ENCODE data around the gene LAMTOR2. TPM values are rescaled to one million over a fixed set of nuclear protein-coding genes. Genes with fewer than 3 reads are reported as not detected.
"Not testable (repeated sequence)": the region's sequence is repeated elsewhere in the genome, so short reads cannot be mapped to it uniquely, and the experiment has no call there.

LAMTOR2 gene
- total RNA-seq, 1 donor from 2014 or later, result 72.5 TPM

GRCh38 chr1:156025876-156026275 lies 28.7 kb upstream of the LAMTOR2 start:
- no peaks in the 10 kb centered on the region for H3K36me3 Mint-ChIP-seq (ENCODE audit: low read depth)
- no peak overlapping the region for H3K27ac Mint-ChIP-seq
- no peaks in the 10 kb centered on the region for H3K9me3 Mint-ChIP-seq
- peaks cover 8% of the 10 kb centered on the region for H3K4me1 Mint-ChIP-seq (ENCODE audit: low read depth)
- peak; percentile 28 for DNase-seq (ENCODE audit: low spot score)
- H3K27me3 Mint-ChIP-seq (ENCODE audit: low read depth), result peaks cover 7% of the 10 kb centered on the region
- intact Hi-C loops (cut with micrococcal nuclease), result loop anchor here (1.0 kb wide), 1 partner anchor 40 kb away; no protein-coding TSS in a partner anchor
- H3K4me3 Mint-ChIP-seq (ENCODE audit: low read depth), result no peak overlapping the region

GRCh38 chr1:156026588-156026987 lies 28.0 kb upstream of the LAMTOR2 start:
- Mint-ChIP-seq H3K36me3 (ENCODE audit: low read depth) (no peaks in the 10 kb centered on the region), H3K4me1 (ENCODE audit: low read depth) (peaks cover 4% of the 10 kb centered on the region), H3K27ac (no peak overlapping the region), H3K27me3 (ENCODE audit: low read depth) (peaks cover 7% of the 10 kb centered on the region), H3K4me3 (ENCODE audit: low read depth) (no peak overlapping the region), H3K9me3 (no peaks in the 10 kb centered on the region)
- DNase-seq (ENCODE audit: low spot score), result no peak
- intact Hi-C loops (cut with micrococcal nuclease), result loop anchor here (1.0 kb wide), 1 partner anchor 40 kb away; no protein-coding TSS in a partner anchor

- DNase-seq (ENCODE audit: low spot score), result no peak
- no peak overlapping the region for H3K27ac Mint-ChIP-seq
- intact Hi-C loops (cut with micrococcal nuclease), result no loop called here
- peaks cover 4% of the 10 kb centered on the region for H3K4me1 Mint-ChIP-seq (ENCODE audit: low read depth)
- no peak overlapping the region for H3K4me3 Mint-ChIP-seq (ENCODE audit: low read depth)
- H3K27me3 Mint-ChIP-seq (ENCODE audit: low read depth), result no peaks in the 10 kb centered on the region
- H3K36me3 Mint-ChIP-seq (ENCODE audit: low read depth), result peaks cover 14% of the 10 kb centered on the region
- H3K9me3 Mint-ChIP-seq, result no peaks in the 10 kb centered on the region
Measured at GRCh38 chr1:156033011-156033410, 21.6 kb upstream of the LAMTOR2 start.

GRCh38 chr1:156034991-156035390 lies 19.6 kb upstream of the LAMTOR2 start:
- H3K9me3 Mint-ChIP-seq; H3K27ac Mint-ChIP-seq; H3K27me3 Mint-ChIP-seq (ENCODE audit: low read depth); H3K4me1 Mint-ChIP-seq (ENCODE audit: low read depth); H3K4me3 Mint-ChIP-seq (ENCODE audit: low read depth); intact Hi-C loops (cut with micrococcal nuclease); DNase-seq (ENCODE audit: low spot score): not testable (repeated sequence)
- peaks cover 17% of the 10 kb centered on the region for H3K36me3 Mint-ChIP-seq (ENCODE audit: low read depth)

GRCh38 chr1:156042828-156043227 lies 11.8 kb upstream of the LAMTOR2 start:
- no peaks in the 10 kb centered on the region for H3K27me3 Mint-ChIP-seq (ENCODE audit: low read depth)
- intact Hi-C loops (cut with micrococcal nuclease), result no loop called here
- no peak overlapping the region for H3K4me3 Mint-ChIP-seq (ENCODE audit: low read depth)
- no peaks in the 10 kb centered on the region for H3K9me3 Mint-ChIP-seq
- no peak for DNase-seq (ENCODE audit: low spot score)
- no peak overlapping the region for H3K27ac Mint-ChIP-seq
- H3K36me3 Mint-ChIP-seq (ENCODE audit: low read depth), result peaks cover 45% of the 10 kb centered on the region
- peaks cover 19% of the 10 kb centered on the region for H3K4me1 Mint-ChIP-seq (ENCODE audit: low read depth)

- Mint-ChIP-seq H3K27ac (peak overlapping the region; percentile 23), H3K9me3 (no peaks in the 10 kb centered on the region), H3K4me1 (ENCODE audit: low read depth) (peaks cover 19% of the 10 kb centered on the region), H3K36me3 (ENCODE audit: low read depth) (peaks cover 63% of the 10 kb centered on the region), H3K4me3 (ENCODE audit: low read depth) (no peak overlapping the region), H3K27me3 (ENCODE audit: low read depth) (no peaks in the 10 kb centered on the region)
- peak; percentile 14 for DNase-seq (ENCODE audit: low spot score)
- intact Hi-C loops (cut with micrococcal nuclease), result no loop called here
Measured at GRCh38 chr1:156045076-156045475, 9.5 kb upstream of the LAMTOR2 start.

- Mint-ChIP-seq H3K4me1 (ENCODE audit: low read depth) (peaks cover 24% of the 10 kb centered on the region), H3K4me3 (ENCODE audit: low read depth) (no peak overlapping the region), H3K9me3 (no peaks in the 10 kb centered on the region), H3K27ac (no peak overlapping the region), H3K27me3 (ENCODE audit: low read depth) (no peaks in the 10 kb centered on the region), H3K36me3 (ENCODE audit: low read depth) (peaks cover 45% of the 10 kb centered on the region)
- DNase-seq (ENCODE audit: low spot score), result no peak
- intact Hi-C loops (cut with micrococcal nuclease), result no loop called here
Measured at GRCh38 chr1:156048663-156049258, 5.8 kb upstream of the LAMTOR2 start.

- DNase-seq (ENCODE audit: low spot score), result no peak
- peaks cover 17% of the 10 kb centered on the region for H3K4me1 Mint-ChIP-seq (ENCODE audit: low read depth)
- no peaks in the 10 kb centered on the region for H3K27me3 Mint-ChIP-seq (ENCODE audit: low read depth)
- no peak overlapping the region for H3K4me3 Mint-ChIP-seq (ENCODE audit: low read depth)
- intact Hi-C loops (cut with micrococcal nuclease), result loop anchor here (5.0 kb wide), 1 partner anchor 843 kb away; the partner anchor contains the start of genes MTX1 and THBS3
- H3K27ac Mint-ChIP-seq, result no peak overlapping the region
- H3K36me3 Mint-ChIP-seq (ENCODE audit: low read depth), result peaks cover 36% of the 10 kb centered on the region
- H3K9me3 Mint-ChIP-seq, result no peaks in the 10 kb centered on the region
Measured at GRCh38 chr1:156050376-156050775, 4.2 kb upstream of the LAMTOR2 start.

- Mint-ChIP-seq H3K27ac (no peak overlapping the region), H3K36me3 (ENCODE audit: low read depth) (peaks cover 40% of the 10 kb centered on the region), H3K9me3 (no peaks in the 10 kb centered on the region), H3K27me3 (ENCODE audit: low read depth) (no peaks in the 10 kb centered on the region), H3K4me3 (ENCODE audit: low read depth) (peak overlapping the region; percentile 31), H3K4me1 (ENCODE audit: low read depth) (peaks cover 20% of the 10 kb centered on the region)
- intact Hi-C loops (cut with micrococcal nuclease), result loop anchor here (5.0 kb wide), 1 partner anchor 844 kb away; the partner anchor contains the start of genes MTX1 and THBS3
- no peak for DNase-seq (ENCODE audit: low spot score)
Measured at GRCh38 chr1:156051011-156051725, 3.4 kb upstream of the LAMTOR2 start.

GRCh38 chr1:156052862-156053767 lies 1.5 kb upstream of the LAMTOR2 start:
- Mint-ChIP-seq H3K36me3 (ENCODE audit: low read depth) (peaks cover 47% of the 10 kb centered on the region), H3K4me1 (ENCODE audit: low read depth) (peaks cover 25% of the 10 kb centered on the region), H3K27me3 (ENCODE audit: low read depth) (no peaks in the 10 kb centered on the region), H3K27ac (peak overlapping the region; percentile 92), H3K9me3 (no peaks in the 10 kb centered on the region), H3K4me3 (ENCODE audit: low read depth) (peak overlapping the region; percentile 96)
- DNase-seq (ENCODE audit: low spot score), result peak; percentile 66
- intact Hi-C loops (cut with micrococcal nuclease), result loop anchor here (5.0 kb wide), 1 partner anchor 846 kb away; the partner anchor contains the start of genes MTX1 and THBS3

GRCh38 chr1:156053768-156054499 lies 648 bp upstream of the LAMTOR2 start, which contains the start of gene UBQLN4:
UBQLN4 (minus strand) TSS chr1:156053798; CDS start chr1:156053701, 97 bp downstream.
- no peaks in the 10 kb centered on the region for H3K27me3 Mint-ChIP-seq (ENCODE audit: low read depth)
- peak within 1 kb of the TSS; percentile 96 for H3K27ac Mint-ChIP-seq
- H3K9me3 Mint-ChIP-seq, result no peaks in the 10 kb centered on the region
- intact Hi-C loops (cut with micrococcal nuclease), result loop anchor here (1.0 to 5.0 kb wide), 7 partner anchors 28 to 847 kb away; partner anchors contain the start of genes KHDC4, MEX3A, MTX1 and SMG5
- DNase-seq (ENCODE audit: low spot score), result peak; percentile 79
- peak within 1 kb of the TSS; percentile 96 for H3K4me3 Mint-ChIP-seq (ENCODE audit: low read depth)
- H3K4me1 Mint-ChIP-seq (ENCODE audit: low read depth), result peaks cover 25% of the 10 kb centered on the region
- peaks cover 39% of the 10 kb centered on the region for H3K36me3 Mint-ChIP-seq (ENCODE audit: low read depth)
